Measurements from ENCODE around the gene SLC6A7.

DNA sequence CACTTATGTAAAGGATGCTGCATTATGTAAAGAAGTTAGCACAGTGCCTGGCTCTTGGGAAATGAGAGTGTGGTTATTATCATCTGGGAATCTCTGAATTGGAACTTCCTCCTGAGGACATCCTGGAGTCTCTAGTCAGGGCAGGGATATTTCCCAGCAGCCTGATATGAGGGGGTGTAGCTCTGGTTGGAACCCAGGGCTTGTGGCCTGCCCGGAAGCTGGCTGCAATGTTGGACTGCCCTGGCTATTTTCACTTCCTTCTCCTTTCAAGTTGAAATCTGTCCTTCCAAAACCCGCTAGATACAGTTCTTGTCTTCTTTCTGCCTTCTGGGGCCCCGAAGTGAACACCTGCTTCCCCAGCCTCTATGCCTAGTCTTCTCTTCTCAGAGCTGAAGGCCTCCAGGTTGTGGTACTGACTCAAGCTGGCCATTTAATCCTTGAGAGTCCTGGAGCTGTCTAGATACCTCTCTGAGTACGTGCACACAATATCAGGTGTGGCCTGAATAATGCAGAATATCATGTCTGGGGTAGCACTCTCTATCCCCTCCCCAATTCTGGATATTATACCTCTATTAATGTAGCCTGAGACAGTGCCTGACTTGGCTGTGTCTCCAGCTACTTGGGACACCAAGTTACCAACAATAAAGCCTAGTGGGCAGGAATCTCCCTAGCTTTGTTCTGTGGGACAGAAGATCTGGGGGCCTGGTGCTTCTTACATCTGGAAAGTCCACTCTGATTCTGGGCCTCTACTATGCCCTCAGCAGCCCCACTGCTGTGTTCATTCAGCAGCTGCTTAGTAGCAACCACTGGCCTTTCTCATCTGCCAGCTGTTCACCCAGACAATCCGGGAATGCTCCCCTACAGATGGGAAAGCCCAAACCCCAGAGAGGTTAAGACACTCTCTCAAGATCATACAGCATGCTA, 45.0 kb downstream of the SLC6A7 start:
- TF ChIP-seq, protein P1, sequence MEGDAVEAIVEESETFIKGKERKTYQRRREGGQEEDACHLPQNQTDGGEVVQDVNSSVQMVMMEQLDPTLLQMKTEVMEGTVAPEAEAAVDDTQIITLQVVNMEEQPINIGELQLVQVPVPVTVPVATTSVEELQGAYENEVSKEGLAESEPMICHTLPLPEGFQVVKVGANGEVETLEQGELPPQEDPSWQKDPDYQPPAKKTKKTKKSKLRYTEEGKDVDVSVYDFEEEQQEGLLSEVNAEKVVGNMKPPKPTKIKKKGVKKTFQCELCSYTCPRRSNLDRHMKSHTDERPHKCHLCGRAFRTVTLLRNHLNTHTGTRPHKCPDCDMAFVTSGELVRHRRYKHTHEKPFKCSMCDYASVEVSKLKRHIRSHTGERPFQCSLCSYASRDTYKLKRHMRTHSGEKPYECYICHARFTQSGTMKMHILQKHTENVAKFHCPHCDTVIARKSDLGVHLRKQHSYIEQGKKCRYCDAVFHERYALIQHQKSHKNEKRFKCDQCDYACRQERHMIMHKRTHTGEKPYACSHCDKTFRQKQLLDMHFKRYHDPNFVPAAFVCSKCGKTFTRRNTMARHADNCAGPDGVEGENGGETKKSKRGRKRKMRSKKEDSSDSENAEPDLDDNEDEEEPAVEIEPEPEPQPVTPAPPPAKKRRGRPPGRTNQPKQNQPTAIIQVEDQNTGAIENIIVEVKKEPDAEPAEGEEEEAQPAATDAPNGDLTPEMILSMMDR (IDR thresholded peaks at IDR 0.05): no peak
- TF ChIP-seq POLR2A (IDR thresholded peaks at IDR 0.05): no peak

Data from gastroesophageal sphincter (tissue), 3 donors.